HG03460 (cell line): Measurements from ENCODE around the gene DCST1.

Source experiments
- ATAC-seq: cut with Tn5 transposase; IDR thresholded peaks from one replicate; pipeline ENCODE4 v1.9.1; 2021; ENCODE audit not compliant: unreplicated experiment

DCST1 gene

GRCh38 chr1:155012776-155013602 is 20.6 kb upstream of the DCST1 start:
- no peak for ATAC-seq

- no peak for ATAC-seq
These were observed 20.0 kb upstream of the DCST1 start for GRCh38 chr1:155013632-155014031.

- no peak for ATAC-seq
These were observed 18.7 kb upstream of the DCST1 start for GRCh38 chr1:155014709-155015508.

- no peak for ATAC-seq
These were observed 17.9 kb upstream of the DCST1 start for GRCh38 chr1:155015527-155016230.

GRCh38 chr1:155016231-155016831 is 17.3 kb upstream of the DCST1 start:
- ATAC-seq = no peak

GRCh38 chr1:155017041-155017945 is 16.3 kb upstream of the DCST1 start:
- peak; percentile 74 for ATAC-seq

GRCh38 chr1:155017946-155018316 is 15.7 kb upstream of the DCST1 start:
- no peak for ATAC-seq

GRCh38 chr1:155018617-155019348 is 14.8 kb upstream of the DCST1 start:
- ATAC-seq = no peak

GRCh38 chr1:155019377-155020245 is 14.0 kb upstream of the DCST1 start:
- ATAC-seq = no peak

GRCh38 chr1:155022136-155022926 is 11.3 kb upstream of the DCST1 start:
- ATAC-seq = no peak

GRCh38 chr1:155022927-155023236 is 10.7 kb upstream of the DCST1 start:
- no peak for ATAC-seq

GRCh38 chr1:155023627-155024026 is 10.0 kb upstream of the DCST1 start:
- ATAC-seq = no peak

GRCh38 chr1:155024315-155024714 is 9.3 kb upstream of the DCST1 start:
- no peak for ATAC-seq

- ATAC-seq = no peak
These were observed 7.5 kb upstream of the DCST1 start for GRCh38 chr1:155026154-155026553.

- no peak for ATAC-seq
These were observed 7.0 kb upstream of the DCST1 start for GRCh38 chr1:155026588-155026987.

- no peak for ATAC-seq
These were observed 3.9 kb upstream of the DCST1 start for GRCh38 chr1:155029513-155030242.

- no peak for ATAC-seq
These were observed 3.3 kb upstream of the DCST1 start for GRCh38 chr1:155030243-155030795.
